ENCODE data around the gene CYP46A1.

- TF ChIP-seq, protein P1, sequence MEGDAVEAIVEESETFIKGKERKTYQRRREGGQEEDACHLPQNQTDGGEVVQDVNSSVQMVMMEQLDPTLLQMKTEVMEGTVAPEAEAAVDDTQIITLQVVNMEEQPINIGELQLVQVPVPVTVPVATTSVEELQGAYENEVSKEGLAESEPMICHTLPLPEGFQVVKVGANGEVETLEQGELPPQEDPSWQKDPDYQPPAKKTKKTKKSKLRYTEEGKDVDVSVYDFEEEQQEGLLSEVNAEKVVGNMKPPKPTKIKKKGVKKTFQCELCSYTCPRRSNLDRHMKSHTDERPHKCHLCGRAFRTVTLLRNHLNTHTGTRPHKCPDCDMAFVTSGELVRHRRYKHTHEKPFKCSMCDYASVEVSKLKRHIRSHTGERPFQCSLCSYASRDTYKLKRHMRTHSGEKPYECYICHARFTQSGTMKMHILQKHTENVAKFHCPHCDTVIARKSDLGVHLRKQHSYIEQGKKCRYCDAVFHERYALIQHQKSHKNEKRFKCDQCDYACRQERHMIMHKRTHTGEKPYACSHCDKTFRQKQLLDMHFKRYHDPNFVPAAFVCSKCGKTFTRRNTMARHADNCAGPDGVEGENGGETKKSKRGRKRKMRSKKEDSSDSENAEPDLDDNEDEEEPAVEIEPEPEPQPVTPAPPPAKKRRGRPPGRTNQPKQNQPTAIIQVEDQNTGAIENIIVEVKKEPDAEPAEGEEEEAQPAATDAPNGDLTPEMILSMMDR (IDR thresholded peaks at IDR 0.05), result no peak
- no peak for TF ChIP-seq JUN (IDR thresholded peaks at IDR 0.05)
These were observed 79.6 kb downstream of the CYP46A1 start for GRCh38 chr14:99763527-99764221.
